ENCODE results near the gene TPSG1. TPM values are rescaled to one million over a fixed set of nuclear protein-coding genes. Genes with fewer than 3 reads are reported as not detected.

The TPSG1 gene
- total RNA-seq, 1 experiment from 2014 or later: not detected

- Histone ChIP-seq H3K79me1 (ENCODE audit: insufficient read depth, low read depth, low read length, poor library complexity, severe bottlenecking) (no peaks in the 10 kb centered on the region), H3K4me1 (ENCODE audit: insufficient read depth, low read length) (no peaks in the 10 kb centered on the region; the same call in 1 of the 2 replicates), H2BK15ac (ENCODE audit: low read depth, low read length) (no peak overlapping the region), H3K9me3 (ENCODE audit: control insufficient read depth, low read depth, low read length) (no peaks in the 10 kb centered on the region), H4K5ac (ENCODE audit: insufficient read length, low read depth, low read length) (no peak overlapping the region), H4K8ac (replicated peaks; ENCODE audit: insufficient read length, low read depth, low read length) (no peak overlapping the region), H3K4ac (ENCODE audit: low read depth, low read length) (no peak overlapping the region), H2AFZ (ENCODE audit: low read length) (no peak overlapping the region), H2BK5ac (ENCODE audit: insufficient read length, low read length) (no peak overlapping the region), H2AK5ac (ENCODE audit: insufficient read length, low read length) (no peak overlapping the region), H3K79me2 (ENCODE audit: insufficient read depth, low read length) (no peaks in the 10 kb centered on the region), H4K20me1 (ENCODE audit: control insufficient read depth, insufficient read depth, insufficient read length) (no peaks in the 10 kb centered on the region), H4K91ac (ENCODE audit: insufficient read length, low read depth, low read length) (no peak overlapping the region), H3K56ac (ENCODE audit: insufficient read length, low read depth, low read length) (no peak overlapping the region), H3K9ac (ENCODE audit: extremely low read depth, insufficient read length, low read length) (no peak overlapping the region), H3K23me2 (ENCODE audit: insufficient read length, low read depth, low read length, poor library complexity, severe bottlenecking) (no peaks in the 10 kb centered on the region), H2BK12ac (ENCODE audit: insufficient read length, low read depth, low read length) (no peak overlapping the region), H3K14ac (ENCODE audit: insufficient read depth, low read length) (no peak overlapping the region), H3K23ac (ENCODE audit: insufficient read length, low read depth, low read length) (no peak overlapping the region), H3K4me2 (ENCODE audit: insufficient read depth, insufficient read length, low read length) (no peak overlapping the region), H3K18ac (ENCODE audit: insufficient read length, low read depth, low read length) (no peak overlapping the region), H2BK120ac (ENCODE audit: low read depth, low read length, poor library complexity, severe bottlenecking) (no peak overlapping the region), H3T11ph (ENCODE audit: low read length) (no peak overlapping the region), H3K27ac (ENCODE audit: insufficient read length, low read depth, low read length) (no peak overlapping the region), H3K27me3 (ENCODE audit: insufficient read depth, low read length) (no peaks in the 10 kb centered on the region), H2BK20ac (ENCODE audit: low read depth, low read length, poor library complexity, severe bottlenecking) (no peak overlapping the region)
- no CpG with 5 or more reads among the region's 13 CpGs for WGBS (ENCODE audit: extremely low coverage, insufficient read length, low lambda C conversion rate)
- H3K4me3 Mint-ChIP-seq: no peak overlapping the region
- peaks cover 35% of the 10 kb centered on the region for H3K27me3 Mint-ChIP-seq (ENCODE audit: low read depth)
- H3K27ac Mint-ChIP-seq: peak overlapping the region in 1 of 3 experiments; percentile 51; a peak in 1 of 7 replicates
- DNase-seq: no peak
- H3K36me3 Mint-ChIP-seq (ENCODE audit: insufficient read depth in 1 of 3, low read depth in 3 of 3): peaks cover 0 to 4% (median 2%) of the 10 kb centered on the region in 3 experiments; a peak in 3 of 7 replicates
- H3K4me1 Mint-ChIP-seq: peaks cover 3 to 9% of the 10 kb centered on the region in 2 experiments
- H3K9me3 Mint-ChIP-seq: peaks cover 11 to 19% of the 10 kb centered on the region in 2 experiments
- TF ChIP-seq, protein P1, sequence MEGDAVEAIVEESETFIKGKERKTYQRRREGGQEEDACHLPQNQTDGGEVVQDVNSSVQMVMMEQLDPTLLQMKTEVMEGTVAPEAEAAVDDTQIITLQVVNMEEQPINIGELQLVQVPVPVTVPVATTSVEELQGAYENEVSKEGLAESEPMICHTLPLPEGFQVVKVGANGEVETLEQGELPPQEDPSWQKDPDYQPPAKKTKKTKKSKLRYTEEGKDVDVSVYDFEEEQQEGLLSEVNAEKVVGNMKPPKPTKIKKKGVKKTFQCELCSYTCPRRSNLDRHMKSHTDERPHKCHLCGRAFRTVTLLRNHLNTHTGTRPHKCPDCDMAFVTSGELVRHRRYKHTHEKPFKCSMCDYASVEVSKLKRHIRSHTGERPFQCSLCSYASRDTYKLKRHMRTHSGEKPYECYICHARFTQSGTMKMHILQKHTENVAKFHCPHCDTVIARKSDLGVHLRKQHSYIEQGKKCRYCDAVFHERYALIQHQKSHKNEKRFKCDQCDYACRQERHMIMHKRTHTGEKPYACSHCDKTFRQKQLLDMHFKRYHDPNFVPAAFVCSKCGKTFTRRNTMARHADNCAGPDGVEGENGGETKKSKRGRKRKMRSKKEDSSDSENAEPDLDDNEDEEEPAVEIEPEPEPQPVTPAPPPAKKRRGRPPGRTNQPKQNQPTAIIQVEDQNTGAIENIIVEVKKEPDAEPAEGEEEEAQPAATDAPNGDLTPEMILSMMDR (conservative IDR thresholded peaks at IDR 0.05): no peak
Measured at GRCh38 chr16:1265090-1265630, 40.1 kb upstream of the TPSG1 start.

Data from H9 (cell line).